GM12878 (cell line): ENCODE data around the gene OSM. TPM values are rescaled to one million over a fixed set of nuclear protein-coding genes. Genes with fewer than 3 reads are reported as not detected.

ENCODE experiments used
- BMI1 ChIP-seq: fragments of 450-650 bp; IDR thresholded peaks from 2 replicates; pipeline ENCODE4 v1.6.1; 2016; ENCODE audit warnings: mild to moderate bottlenecking, moderate library complexity, borderline replicate concordance
- CHD1 ChIP-seq: IDR thresholded peaks from 2 replicates; pipeline ENCODE4 v1.6.1; 2012; ENCODE audit warnings: low read depth, low read length, improper control_type of control experiment
- CREM ChIP-seq: IDR thresholded peaks from 2 replicates; pipeline ENCODE4 v1.6.1; 2014; ENCODE audit warnings: antibody characterized with exemption, low read depth
- EGR1 ChIP-seq, 2 experiments: IDR thresholded peaks; 1 replicate in 1 of 2; 2 replicates in 1 of 2; pipeline ENCODE4 v1.6.1; 2011 to 2012; ENCODE audit warnings: low read depth in 2 of 2, low read length in 2 of 2, borderline replicate concordance in 1 of 2, mild to moderate bottlenecking in 1 of 2, moderate library complexity in 1 of 2
- IKZF2 ChIP-seq, 2 experiments: fragments of 450-650 bp; IDR thresholded peaks; 2 replicates each; pipeline ENCODE4 v1.6.1; 2017; ENCODE audit warnings: mild to moderate bottlenecking in 2 of 2, moderate library complexity in 2 of 2
- IRF4 ChIP-seq: IDR thresholded peaks from 2 replicates; pipeline ENCODE4 v1.6.1; 2011; ENCODE audit warnings: low read depth, low read length
- JUND ChIP-seq: IDR thresholded peaks from 2 replicates; pipeline ENCODE4 v1.6.1; 2012; ENCODE audit warnings: low read depth, mild to moderate bottlenecking, low read length, improper control_type of control experiment, moderate library complexity
- MEF2A ChIP-seq: IDR thresholded peaks from 2 replicates; pipeline ENCODE4 v1.6.1; 2011; ENCODE audit warnings: low read depth, mild to moderate bottlenecking, low read length, moderate library complexity; ENCODE audit not compliant: insufficient read depth
- MLLT1 ChIP-seq: fragments of 450-650 bp; IDR thresholded peaks from 2 replicates; pipeline ENCODE4 v1.6.1; 2016; ENCODE audit warnings: mild to moderate bottlenecking
- MTA3 ChIP-seq: IDR thresholded peaks from 2 replicates; pipeline ENCODE4 v1.6.1; 2012; ENCODE audit warnings: low read length, inconsistent platforms, borderline replicate concordance
- NR2F1 ChIP-seq: fragments of 450-650 bp; conservative IDR thresholded peaks from 2 replicates; pipeline ENCODE4 v1.6.1; 2017; ENCODE audit warnings: mild to moderate bottlenecking
- RELB ChIP-seq: fragments of 450-650 bp; IDR thresholded peaks from 2 replicates; pipeline ENCODE4 v1.6.1; 2017; ENCODE audit warnings: low read depth, mild to moderate bottlenecking, moderate library complexity
- SUZ12 ChIP-seq: fragments of 200-600 bp; sonication (generic); IDR thresholded peaks from one replicate; pipeline ENCODE4 v1.6.1; 2018; ENCODE audit warnings: antibody characterized with exemption, mild to moderate bottlenecking; ENCODE audit not compliant: unreplicated experiment
- TCF3 ChIP-seq: IDR thresholded peaks from 2 replicates; pipeline ENCODE4 v1.6.1; 2012; ENCODE audit warnings: low read depth, mild to moderate bottlenecking, low read length, borderline replicate concordance; ENCODE audit not compliant: insufficient read depth
- WRNIP1 ChIP-seq: IDR thresholded peaks from 2 replicates; pipeline ENCODE4 v1.6.1; 2011; ENCODE audit warnings: low read depth, low read length, improper control_type of control experiment, borderline replicate concordance
- ZNF384 ChIP-seq: IDR thresholded peaks from 2 replicates; pipeline ENCODE4 v1.6.1; 2012; ENCODE audit warnings: low read depth, mild to moderate bottlenecking, low read length, improper control_type of control experiment, borderline replicate concordance
- polyA plus RNA-seq, 11 experiments: library from polyadenylated mRNA; depleted of rRNA in 4 of 11; unstranded in 6 of 11; stranded (reverse) in 5 of 11; fragments of >200 nt; fragmentation: Nextera tagmentation in 4 of 11; fragmentation: Illumina TruSeq in 1 of 11; extraction: Ambion mirVana in 4 of 11; extraction: Trizol in 1 of 11; gene quantifications; 1 replicate in 1 of 11; 2 replicates in 10 of 11; pipeline versions ENCODE4 v1.2.1 to v1.2.3, GENCODE V29; 2011 to 2016; ENCODE audit warnings: inconsistent platforms in 2 of 11, missing spikeins in 2 of 11, low read depth in 1 of 11
- total RNA-seq, 4 experiments: library from RNA; depleted of rRNA in 3 of 4; stranded (reverse); fragments of >200 nt in 3 of 4; fragmentation: Illumina TruSeq in 1 of 4; extraction: Trizol in 1 of 4; gene quantifications; 2 replicates each; pipeline versions ENCODE4 v1.2.1 to v1.2.3, GENCODE V29; 2013 to 2021
- TF ChIP-seq, protein P1 (sequence below): fragments of 450-650 bp; IDR thresholded peaks from 2 replicates; pipeline ENCODE4 v1.6.1; 2017; ENCODE audit warnings: antibody characterized with exemption, mild to moderate bottlenecking, moderate library complexity
- TF ChIP-seq, protein P2 (sequence below): fragments of 450-650 bp; formaldehyde crosslinking; IDR thresholded peaks from 2 replicates; pipeline ENCODE4 v1.4.0; 2020; ENCODE audit warnings: mild to moderate bottlenecking, moderate library complexity

The OSM gene
- total and polyA plus RNA-seq, 10 of the 15 experiments (the other 5 are each of a cell fraction or from before 2014, with no cell fraction given), result 0.06 to 1.4 (median 0.59) TPM

GRCh38 chr22:30314915-30315314, 48.3 kb upstream of the OSM start (continued):
- TF ChIP-seq, protein P1, sequence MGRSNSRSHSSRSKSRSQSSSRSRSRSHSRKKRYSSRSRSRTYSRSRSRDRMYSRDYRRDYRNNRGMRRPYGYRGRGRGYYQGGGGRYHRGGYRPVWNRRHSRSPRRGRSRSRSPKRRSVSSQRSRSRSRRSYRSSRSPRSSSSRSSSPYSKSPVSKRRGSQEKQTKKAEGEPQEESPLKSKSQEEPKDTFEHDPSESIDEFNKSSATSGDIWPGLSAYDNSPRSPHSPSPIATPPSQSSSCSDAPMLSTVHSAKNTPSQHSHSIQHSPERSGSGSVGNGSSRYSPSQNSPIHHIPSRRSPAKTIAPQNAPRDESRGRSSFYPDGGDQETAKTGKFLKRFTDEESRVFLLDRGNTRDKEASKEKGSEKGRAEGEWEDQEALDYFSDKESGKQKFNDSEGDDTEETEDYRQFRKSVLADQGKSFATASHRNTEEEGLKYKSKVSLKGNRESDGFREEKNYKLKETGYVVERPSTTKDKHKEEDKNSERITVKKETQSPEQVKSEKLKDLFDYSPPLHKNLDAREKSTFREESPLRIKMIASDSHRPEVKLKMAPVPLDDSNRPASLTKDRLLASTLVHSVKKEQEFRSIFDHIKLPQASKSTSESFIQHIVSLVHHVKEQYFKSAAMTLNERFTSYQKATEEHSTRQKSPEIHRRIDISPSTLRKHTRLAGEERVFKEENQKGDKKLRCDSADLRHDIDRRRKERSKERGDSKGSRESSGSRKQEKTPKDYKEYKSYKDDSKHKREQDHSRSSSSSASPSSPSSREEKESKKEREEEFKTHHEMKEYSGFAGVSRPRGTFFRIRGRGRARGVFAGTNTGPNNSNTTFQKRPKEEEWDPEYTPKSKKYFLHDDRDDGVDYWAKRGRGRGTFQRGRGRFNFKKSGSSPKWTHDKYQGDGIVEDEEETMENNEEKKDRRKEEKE, result no peak
- TF ChIP-seq EGR1 (IDR thresholded peaks at IDR 0.05; ENCODE audit: borderline replicate concordance in 1 of 2, low read depth in 2 of 2, low read length in 2 of 2), result 0 out of 3 replicates have a peak, but pooled peaks of 1 of the 2 experiments have one; percentile 4
- TF ChIP-seq BMI1, result no peak
- TF ChIP-seq NR2F1, result peak; percentile 97
- TF ChIP-seq MEF2A, result peak; percentile 13; the same call in 1 of the 2 replicates
- TF ChIP-seq, protein P2, sequence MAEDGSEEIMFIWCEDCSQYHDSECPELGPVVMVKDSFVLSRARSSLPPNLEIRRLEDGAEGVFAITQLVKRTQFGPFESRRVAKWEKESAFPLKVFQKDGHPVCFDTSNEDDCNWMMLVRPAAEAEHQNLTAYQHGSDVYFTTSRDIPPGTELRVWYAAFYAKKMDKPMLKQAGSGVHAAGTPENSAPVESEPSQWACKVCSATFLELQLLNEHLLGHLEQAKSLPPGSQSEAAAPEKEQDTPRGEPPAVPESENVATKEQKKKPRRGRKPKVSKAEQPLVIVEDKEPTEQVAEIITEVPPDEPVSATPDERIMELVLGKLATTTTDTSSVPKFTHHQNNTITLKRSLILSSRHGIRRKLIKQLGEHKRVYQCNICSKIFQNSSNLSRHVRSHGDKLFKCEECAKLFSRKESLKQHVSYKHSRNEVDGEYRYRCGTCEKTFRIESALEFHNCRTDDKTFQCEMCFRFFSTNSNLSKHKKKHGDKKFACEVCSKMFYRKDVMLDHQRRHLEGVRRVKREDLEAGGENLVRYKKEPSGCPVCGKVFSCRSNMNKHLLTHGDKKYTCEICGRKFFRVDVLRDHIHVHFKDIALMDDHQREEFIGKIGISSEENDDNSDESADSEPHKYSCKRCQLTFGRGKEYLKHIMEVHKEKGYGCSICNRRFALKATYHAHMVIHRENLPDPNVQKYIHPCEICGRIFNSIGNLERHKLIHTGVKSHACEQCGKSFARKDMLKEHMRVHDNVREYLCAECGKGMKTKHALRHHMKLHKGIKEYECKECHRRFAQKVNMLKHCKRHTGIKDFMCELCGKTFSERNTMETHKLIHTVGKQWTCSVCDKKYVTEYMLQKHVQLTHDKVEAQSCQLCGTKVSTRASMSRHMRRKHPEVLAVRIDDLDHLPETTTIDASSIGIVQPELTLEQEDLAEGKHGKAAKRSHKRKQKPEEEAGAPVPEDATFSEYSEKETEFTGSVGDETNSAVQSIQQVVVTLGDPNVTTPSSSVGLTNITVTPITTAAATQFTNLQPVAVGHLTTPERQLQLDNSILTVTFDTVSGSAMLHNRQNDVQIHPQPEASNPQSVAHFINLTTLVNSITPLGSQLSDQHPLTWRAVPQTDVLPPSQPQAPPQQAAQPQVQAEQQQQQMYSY (CRISPR knock-in tag), result no peak
- TF ChIP-seq MLLT1, result peak; percentile 48
- peak; percentile 46; the same call in 1 of the 2 replicates for TF ChIP-seq MTA3
- no peak for TF ChIP-seq SUZ12
- TF ChIP-seq RELB, result peak; percentile 93
- peak; percentile 97 for TF ChIP-seq IKZF2 (IDR thresholded peaks at IDR 0.05)
- no peak for TF ChIP-seq ZNF384
- no peak for TF ChIP-seq WRNIP1
- peak; percentile 49; the same call in 1 of the 2 replicates for TF ChIP-seq CREM
- no peak for TF ChIP-seq CHD1
- TF ChIP-seq JUND, result no peak; the same call in 1 of the 2 replicates
- no peak for TF ChIP-seq TCF3
- 0 out of 2 replicates have a peak, but pooled peaks have one; percentile 43 for TF ChIP-seq IRF4
